GM18951 (cell line): ENCODE data around the gene SDF2L1.
"Not testable (repeated sequence)": the region's sequence is repeated elsewhere in the genome, so short reads cannot be mapped to it uniquely, and the experiment has no call there.

Experiments used
- POLR2A ChIP-seq: IDR thresholded peaks from 4 replicates; pipeline ENCODE4 v1.6.1; 2011; ENCODE audit warnings: mild to moderate bottlenecking; ENCODE audit not compliant: insufficient read length, insufficient read depth; ENCODE audit errors: extremely low read depth
- in situ Hi-C: fragments of 300-500 bp; cut with MboI; formaldehyde crosslinking; loops from one replicate; pipeline ENCODE4 v1.12.0; 2022; ENCODE audit warnings: low sequenced_read_pairs, mixed read lengths, inconsistent platforms; ENCODE audit not compliant: unreplicated experiment

The SDF2L1 gene

GRCh38 chr22:21669026-21669425 is 26.9 kb downstream of the SDF2L1 start:
- no peak for TF ChIP-seq POLR2A
- in situ Hi-C loops = no loop called here

GRCh38 chr22:21672107-21672629 is 30.1 kb downstream of the SDF2L1 start:
- in situ Hi-C loops = no loop called here
- no peak for TF ChIP-seq POLR2A

GRCh38 chr22:21673534-21674321 is 31.6 kb downstream of the SDF2L1 start:
- in situ Hi-C loops = no loop called here
- TF ChIP-seq POLR2A = no peak

- in situ Hi-C loops = no loop called here
- no peak for TF ChIP-seq POLR2A
Observed at GRCh38 chr22:21674638-21675245, 32.6 kb downstream of the SDF2L1 start.

DNA sequence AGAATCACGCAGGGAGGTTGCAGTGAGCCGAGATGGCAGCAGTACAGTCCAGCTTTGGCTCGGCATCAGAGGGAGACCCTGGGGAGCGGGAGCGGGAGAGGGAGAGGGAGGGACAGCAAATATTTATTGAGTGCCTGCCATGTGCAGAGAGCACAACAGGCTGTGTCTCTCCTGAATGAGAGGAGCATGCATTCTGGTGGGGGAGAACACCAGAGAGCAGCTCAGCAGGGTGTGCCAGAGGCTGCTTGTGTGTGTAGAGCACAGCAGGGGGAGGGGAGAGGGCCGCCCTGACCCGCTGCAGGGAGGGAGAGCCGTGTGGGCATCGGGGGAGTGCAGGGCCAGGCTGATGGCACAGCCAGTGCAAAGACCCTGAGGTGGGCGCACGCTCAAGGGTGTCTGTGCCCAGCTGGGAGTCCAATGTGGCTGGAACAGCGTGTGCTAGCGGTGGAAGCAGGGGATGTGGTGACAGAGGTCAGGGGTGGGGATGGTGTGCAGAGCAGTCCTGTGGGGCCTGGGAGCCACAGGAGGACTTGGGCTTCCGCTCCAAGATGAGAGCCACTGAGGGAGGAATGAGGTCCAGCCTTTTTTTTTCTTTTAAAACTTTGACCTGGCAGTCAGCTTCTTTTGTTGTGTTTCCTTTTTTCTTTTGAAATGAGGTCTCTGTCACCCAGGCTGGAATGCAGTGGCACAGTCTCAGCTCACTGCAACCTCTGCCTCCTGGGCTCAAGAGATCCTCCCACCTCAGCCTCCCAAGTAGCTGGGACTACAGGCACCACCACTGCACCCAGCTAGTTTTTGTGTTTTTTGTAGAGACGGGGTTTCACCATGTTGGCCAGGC is 35.7 kb downstream of the SDF2L1 start:
- in situ Hi-C loops = no loop called here
- TF ChIP-seq POLR2A = no peak

GRCh38 chr22:21678842-21679241 is 36.7 kb downstream of the SDF2L1 start:
- in situ Hi-C loops = not testable (repeated sequence)

- no peak for TF ChIP-seq POLR2A
- in situ Hi-C loops = no loop called here
Observed at GRCh38 chr22:21679383-21679782, 37.3 kb downstream of the SDF2L1 start.

DNA sequence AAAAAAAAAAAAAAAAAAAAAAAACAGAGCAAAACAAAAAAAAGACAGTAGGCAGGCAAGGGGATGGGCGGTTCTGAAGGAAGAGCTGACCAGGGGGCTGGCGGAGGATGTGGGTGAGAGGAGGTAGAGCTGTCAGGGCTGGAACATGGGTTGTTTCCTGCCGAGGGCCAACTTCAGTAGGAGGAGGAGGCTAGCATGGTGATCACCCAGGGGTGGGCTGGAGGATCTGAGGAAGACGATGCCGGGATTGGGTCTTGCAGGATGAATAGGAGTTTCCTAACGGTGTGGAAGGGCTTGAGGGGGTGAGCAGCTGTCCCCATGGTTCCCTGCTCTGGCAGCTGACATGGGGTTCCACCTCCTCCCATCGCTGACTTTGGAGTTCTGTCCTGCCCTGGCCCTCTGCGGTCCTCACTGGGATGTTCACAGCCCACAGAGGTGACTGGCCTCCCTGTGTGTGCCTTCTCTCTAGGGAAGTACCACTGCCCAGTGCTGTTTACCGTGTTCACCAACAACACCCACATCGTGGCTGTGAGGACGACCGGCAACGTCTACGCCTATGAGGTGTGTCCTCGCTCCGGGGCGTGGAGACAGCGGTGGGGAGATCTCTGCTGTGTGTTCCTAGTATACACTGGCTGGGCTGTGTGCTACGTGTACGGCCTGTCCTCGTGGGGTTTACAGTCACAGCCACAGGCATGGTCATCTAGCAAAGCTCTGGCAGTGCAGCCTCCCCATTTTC is 38.9 kb downstream of the SDF2L1 start:
- no peak for TF ChIP-seq POLR2A
- in situ Hi-C loops = no loop called here

DNA sequence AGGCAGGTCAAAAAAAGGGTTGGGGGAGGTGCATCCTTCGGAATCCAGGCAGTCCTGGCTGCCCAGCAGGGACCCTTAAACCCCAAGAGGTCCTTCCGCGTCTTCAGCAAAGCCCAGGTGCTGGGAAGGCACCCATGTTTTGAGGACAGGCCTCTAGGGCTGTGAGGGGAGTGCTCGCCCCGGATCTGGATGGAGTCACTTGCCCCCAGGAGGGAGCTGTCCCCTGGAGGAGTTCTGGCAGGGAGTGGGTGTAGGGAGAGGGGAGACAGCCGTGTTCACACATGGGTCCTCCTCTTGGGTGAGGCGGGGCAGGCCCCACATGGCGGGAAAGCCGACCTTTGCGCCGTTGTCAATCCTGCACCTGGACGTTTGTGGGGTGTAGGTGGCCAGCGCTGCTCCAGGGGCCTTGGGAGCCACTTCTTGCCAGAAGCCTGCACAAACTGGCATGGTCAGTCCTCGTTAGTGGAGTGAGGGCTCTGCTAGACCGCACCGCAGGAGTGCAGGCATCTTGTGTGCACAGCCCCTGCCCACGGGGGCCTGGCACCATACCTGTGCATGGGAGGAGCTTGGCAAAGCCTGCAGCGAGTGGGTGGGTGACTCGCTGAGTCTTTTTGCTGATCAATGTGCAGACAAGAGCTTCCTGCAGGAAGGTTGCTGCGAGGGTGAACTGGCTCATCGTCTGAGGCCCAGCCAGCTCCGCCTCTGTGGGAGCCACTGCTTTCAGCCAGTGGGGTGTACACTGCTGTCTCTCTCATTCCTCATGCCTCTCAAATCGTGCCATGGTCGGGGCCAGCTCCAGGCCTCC is 39.7 kb downstream of the SDF2L1 start:
- TF ChIP-seq POLR2A = no peak
- in situ Hi-C loops = no loop called here

GRCh38 chr22:21682385-21683175 is 40.5 kb downstream of the SDF2L1 start:
- in situ Hi-C loops = no loop called here
- no peak for TF ChIP-seq POLR2A

GRCh38 chr22:21683401-21683811 is 41.3 kb downstream of the SDF2L1 start:
- in situ Hi-C loops = no loop called here
- no peak for TF ChIP-seq POLR2A
